ENCODE data around the gene ZNF518B. TPM values are rescaled to one million over a fixed set of nuclear protein-coding genes. Genes with fewer than 3 reads are reported as not detected.

ZNF518B gene
- total and polyA plus RNA-seq, 10 of the 15 experiments (the other 5 are each of a cell fraction or from before 2014, with no cell fraction given), result 2.7 to 20.5 (median 9.2) TPM

DNA sequence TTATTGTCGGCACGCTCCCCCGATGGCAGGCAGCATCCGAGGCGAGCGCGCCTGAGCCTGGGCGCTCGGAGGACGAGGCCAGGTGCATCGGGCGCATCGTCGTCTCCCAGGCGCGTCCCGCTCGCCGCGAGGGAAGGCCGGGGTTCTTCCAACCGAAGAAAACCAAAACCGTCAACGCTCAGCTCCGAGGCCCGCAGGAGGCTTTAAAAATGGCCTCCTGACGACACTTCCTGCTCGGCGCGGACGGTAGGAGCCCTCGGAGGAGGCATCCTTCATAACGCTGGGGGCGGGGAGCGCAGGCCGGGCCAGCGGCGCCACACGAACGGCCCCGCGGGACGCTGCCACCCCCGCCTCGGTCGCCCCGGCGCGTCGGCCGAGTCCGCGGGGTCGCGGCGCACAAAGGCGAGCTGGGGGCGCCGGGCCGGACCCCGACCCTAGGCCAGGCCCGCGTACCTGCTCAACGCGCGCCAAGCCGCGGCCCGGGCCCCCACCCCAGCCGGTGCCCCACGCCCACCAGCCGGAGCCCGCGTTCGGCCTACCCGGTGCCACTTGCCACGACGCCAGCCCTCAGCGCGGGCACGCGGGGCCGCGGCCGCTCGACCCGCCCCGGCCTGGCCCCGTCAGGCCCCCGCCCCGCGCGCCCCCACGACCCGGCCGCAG is 501 bp downstream of the ZNF518B start (continued):
- TF ChIP-seq, protein P1, sequence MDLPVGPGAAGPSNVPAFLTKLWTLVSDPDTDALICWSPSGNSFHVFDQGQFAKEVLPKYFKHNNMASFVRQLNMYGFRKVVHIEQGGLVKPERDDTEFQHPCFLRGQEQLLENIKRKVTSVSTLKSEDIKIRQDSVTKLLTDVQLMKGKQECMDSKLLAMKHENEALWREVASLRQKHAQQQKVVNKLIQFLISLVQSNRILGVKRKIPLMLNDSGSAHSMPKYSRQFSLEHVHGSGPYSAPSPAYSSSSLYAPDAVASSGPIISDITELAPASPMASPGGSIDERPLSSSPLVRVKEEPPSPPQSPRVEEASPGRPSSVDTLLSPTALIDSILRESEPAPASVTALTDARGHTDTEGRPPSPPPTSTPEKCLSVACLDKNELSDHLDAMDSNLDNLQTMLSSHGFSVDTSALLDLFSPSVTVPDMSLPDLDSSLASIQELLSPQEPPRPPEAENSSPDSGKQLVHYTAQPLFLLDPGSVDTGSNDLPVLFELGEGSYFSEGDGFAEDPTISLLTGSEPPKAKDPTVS (IDR thresholded peaks at IDR 0.05; ENCODE audit: low read depth, low read length), result no peak
- TF ChIP-seq NRF1 (conservative IDR thresholded peaks at IDR 0.05; ENCODE audit: low read depth, low read length) (no peak), GABPA (IDR thresholded peaks at IDR 0.05; ENCODE audit: low read depth) (peak; percentile 48; the same call in 1 of the 2 replicates), FOXK2 (IDR thresholded peaks at IDR 0.05) (no peak), CREM (IDR thresholded peaks at IDR 0.05; ENCODE audit: low read depth) (peak; percentile 42; the same call in 1 of the 2 replicates), MTA3 (IDR thresholded peaks at IDR 0.05; ENCODE audit: borderline replicate concordance, low read length) (no peak), SIN3A (IDR thresholded peaks at IDR 0.05; ENCODE audit: low read depth, low read length) (peak; percentile 52; the same call in 1 of the 2 replicates), CHD2 (IDR thresholded peaks at IDR 0.05; ENCODE audit: borderline replicate concordance, low read depth, low read length) (no peak), CREB1 (IDR thresholded peaks at IDR 0.05; ENCODE audit: low read depth) (peak; percentile 63; the same call in 1 of the 2 replicates), BRCA1 (IDR thresholded peaks at IDR 0.05; ENCODE audit: low read depth, low read length) (no peak), BACH1 (IDR thresholded peaks at IDR 0.05; ENCODE audit: borderline replicate concordance) (0 out of 2 replicates have a peak, but pooled peaks have one; percentile 33), HDGF (IDR thresholded peaks at IDR 0.05) (peak; percentile 41; the same call in 1 of the 2 replicates), NBN (IDR thresholded peaks at IDR 0.05) (0 out of 2 replicates have a peak, but pooled peaks have one; percentile 46), TBL1XR1 (IDR thresholded peaks at IDR 0.05; ENCODE audit: low read depth, low read length) (no peak)
- TF ChIP-seq, protein P2, sequence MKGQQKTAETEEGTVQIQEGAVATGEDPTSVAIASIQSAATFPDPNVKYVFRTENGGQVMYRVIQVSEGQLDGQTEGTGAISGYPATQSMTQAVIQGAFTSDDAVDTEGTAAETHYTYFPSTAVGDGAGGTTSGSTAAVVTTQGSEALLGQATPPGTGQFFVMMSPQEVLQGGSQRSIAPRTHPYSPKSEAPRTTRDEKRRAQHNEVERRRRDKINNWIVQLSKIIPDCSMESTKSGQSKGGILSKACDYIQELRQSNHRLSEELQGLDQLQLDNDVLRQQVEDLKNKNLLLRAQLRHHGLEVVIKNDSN (IDR thresholded peaks at IDR 0.05; ENCODE audit: borderline replicate concordance, extremely low read length, insufficient read depth, low read depth, low read length), result no peak
- TF ChIP-seq, protein P3, sequence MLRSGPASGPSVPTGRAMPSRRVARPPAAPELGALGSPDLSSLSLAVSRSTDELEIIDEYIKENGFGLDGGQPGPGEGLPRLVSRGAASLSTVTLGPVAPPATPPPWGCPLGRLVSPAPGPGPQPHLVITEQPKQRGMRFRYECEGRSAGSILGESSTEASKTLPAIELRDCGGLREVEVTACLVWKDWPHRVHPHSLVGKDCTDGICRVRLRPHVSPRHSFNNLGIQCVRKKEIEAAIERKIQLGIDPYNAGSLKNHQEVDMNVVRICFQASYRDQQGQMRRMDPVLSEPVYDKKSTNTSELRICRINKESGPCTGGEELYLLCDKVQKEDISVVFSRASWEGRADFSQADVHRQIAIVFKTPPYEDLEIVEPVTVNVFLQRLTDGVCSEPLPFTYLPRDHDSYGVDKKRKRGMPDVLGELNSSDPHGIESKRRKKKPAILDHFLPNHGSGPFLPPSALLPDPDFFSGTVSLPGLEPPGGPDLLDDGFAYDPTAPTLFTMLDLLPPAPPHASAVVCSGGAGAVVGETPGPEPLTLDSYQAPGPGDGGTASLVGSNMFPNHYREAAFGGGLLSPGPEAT (IDR thresholded peaks at IDR 0.05; ENCODE audit: low read depth), result peak; percentile 32; the same call in 1 of the 2 replicates
- TF ChIP-seq, protein P4, sequence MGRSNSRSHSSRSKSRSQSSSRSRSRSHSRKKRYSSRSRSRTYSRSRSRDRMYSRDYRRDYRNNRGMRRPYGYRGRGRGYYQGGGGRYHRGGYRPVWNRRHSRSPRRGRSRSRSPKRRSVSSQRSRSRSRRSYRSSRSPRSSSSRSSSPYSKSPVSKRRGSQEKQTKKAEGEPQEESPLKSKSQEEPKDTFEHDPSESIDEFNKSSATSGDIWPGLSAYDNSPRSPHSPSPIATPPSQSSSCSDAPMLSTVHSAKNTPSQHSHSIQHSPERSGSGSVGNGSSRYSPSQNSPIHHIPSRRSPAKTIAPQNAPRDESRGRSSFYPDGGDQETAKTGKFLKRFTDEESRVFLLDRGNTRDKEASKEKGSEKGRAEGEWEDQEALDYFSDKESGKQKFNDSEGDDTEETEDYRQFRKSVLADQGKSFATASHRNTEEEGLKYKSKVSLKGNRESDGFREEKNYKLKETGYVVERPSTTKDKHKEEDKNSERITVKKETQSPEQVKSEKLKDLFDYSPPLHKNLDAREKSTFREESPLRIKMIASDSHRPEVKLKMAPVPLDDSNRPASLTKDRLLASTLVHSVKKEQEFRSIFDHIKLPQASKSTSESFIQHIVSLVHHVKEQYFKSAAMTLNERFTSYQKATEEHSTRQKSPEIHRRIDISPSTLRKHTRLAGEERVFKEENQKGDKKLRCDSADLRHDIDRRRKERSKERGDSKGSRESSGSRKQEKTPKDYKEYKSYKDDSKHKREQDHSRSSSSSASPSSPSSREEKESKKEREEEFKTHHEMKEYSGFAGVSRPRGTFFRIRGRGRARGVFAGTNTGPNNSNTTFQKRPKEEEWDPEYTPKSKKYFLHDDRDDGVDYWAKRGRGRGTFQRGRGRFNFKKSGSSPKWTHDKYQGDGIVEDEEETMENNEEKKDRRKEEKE (IDR thresholded peaks at IDR 0.05), result 0 out of 2 replicates have a peak, but pooled peaks have one; percentile 28
- TF ChIP-seq, protein P5, sequence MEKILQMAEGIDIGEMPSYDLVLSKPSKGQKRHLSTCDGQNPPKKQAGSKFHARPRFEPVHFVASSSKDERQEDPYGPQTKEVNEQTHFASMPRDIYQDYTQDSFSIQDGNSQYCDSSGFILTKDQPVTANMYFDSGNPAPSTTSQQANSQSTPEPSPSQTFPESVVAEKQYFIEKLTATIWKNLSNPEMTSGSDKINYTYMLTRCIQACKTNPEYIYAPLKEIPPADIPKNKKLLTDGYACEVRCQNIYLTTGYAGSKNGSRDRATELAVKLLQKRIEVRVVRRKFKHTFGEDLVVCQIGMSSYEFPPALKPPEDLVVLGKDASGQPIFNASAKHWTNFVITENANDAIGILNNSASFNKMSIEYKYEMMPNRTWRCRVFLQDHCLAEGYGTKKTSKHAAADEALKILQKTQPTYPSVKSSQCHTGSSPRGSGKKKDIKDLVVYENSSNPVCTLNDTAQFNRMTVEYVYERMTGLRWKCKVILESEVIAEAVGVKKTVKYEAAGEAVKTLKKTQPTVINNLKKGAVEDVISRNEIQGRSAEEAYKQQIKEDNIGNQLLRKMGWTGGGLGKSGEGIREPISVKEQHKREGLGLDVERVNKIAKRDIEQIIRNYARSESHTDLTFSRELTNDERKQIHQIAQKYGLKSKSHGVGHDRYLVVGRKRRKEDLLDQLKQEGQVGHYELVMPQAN (conservative IDR thresholded peaks at IDR 0.05), result peak; percentile 73
- TF ChIP-seq, protein P6, sequence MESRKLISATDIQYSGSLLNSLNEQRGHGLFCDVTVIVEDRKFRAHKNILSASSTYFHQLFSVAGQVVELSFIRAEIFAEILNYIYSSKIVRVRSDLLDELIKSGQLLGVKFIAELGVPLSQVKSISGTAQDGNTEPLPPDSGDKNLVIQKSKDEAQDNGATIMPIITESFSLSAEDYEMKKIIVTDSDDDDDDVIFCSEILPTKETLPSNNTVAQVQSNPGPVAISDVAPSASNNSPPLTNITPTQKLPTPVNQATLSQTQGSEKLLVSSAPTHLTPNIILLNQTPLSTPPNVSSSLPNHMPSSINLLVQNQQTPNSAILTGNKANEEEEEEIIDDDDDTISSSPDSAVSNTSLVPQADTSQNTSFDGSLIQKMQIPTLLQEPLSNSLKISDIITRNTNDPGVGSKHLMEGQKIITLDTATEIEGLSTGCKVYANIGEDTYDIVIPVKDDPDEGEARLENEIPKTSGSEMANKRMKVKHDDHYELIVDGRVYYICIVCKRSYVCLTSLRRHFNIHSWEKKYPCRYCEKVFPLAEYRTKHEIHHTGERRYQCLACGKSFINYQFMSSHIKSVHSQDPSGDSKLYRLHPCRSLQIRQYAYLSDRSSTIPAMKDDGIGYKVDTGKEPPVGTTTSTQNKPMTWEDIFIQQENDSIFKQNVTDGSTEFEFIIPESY (IDR thresholded peaks at IDR 0.05), result no peak

Measured in GM12878 (cell line).